HepG2 (cell line): Measurements from ENCODE around the gene ZDHHC14.

Experiments
- ATF1 ChIP-seq: IDR thresholded peaks from 2 replicates; pipeline ENCODE4 v1.6.1; 2016; ENCODE audit warnings: mild to moderate bottlenecking, control low read depth
- NR3C1 ChIP-seq: sonication (generic); formaldehyde crosslinking; IDR thresholded peaks from 2 replicates; pipeline ENCODE4 v1.4.0; 2020; ENCODE audit warnings: missing genetic modification reagents
- SIN3A ChIP-seq: IDR thresholded peaks from 2 replicates; pipeline ENCODE4 v1.6.1; 2011; ENCODE audit warnings: low read depth, mild to moderate bottlenecking, control low read depth, low read length, borderline replicate concordance
- SMAD1 ChIP-seq: sonication (generic); formaldehyde crosslinking; IDR thresholded peaks from 2 replicates; pipeline ENCODE4 v1.4.0; 2020; ENCODE audit warnings: missing genetic modification reagents, low read depth, mild to moderate bottlenecking, borderline replicate concordance
- SP2 ChIP-seq: sonication (generic); formaldehyde crosslinking; IDR thresholded peaks from 2 replicates; pipeline ENCODE4 v1.5.1; 2020; ENCODE audit warnings: mild to moderate bottlenecking, missing genetic modification reagents
- U2AF1 ChIP-seq: fragments of 200-400 bp; formaldehyde crosslinking; optimal IDR thresholded peaks from 2 replicates; pipeline ENCODE3; 2017; ENCODE audit warnings: mild to moderate bottlenecking, low read depth, low read length
- YY1 ChIP-seq: IDR thresholded peaks from 2 replicates; pipeline ENCODE4 v1.6.1; 2011; ENCODE audit warnings: low read length, low read depth, moderate library complexity, mild to moderate bottlenecking; ENCODE audit not compliant: insufficient read depth, insufficient replicate concordance
- ZFX ChIP-seq: sonication (generic); formaldehyde crosslinking; IDR thresholded peaks from 2 replicates; pipeline ENCODE4 v1.4.0; 2020; ENCODE audit warnings: mild to moderate bottlenecking, low read depth, missing genetic modification reagents, moderate library complexity
- ZNF83 ChIP-seq: sonication (generic); formaldehyde crosslinking; IDR thresholded peaks from 2 replicates; pipeline ENCODE4 v1.4.0; 2020; ENCODE audit warnings: missing genetic modification reagents, mild to moderate bottlenecking, borderline replicate concordance
- TF ChIP-seq, protein P1 (sequence below): conservative IDR thresholded peaks from 2 replicates; pipeline ENCODE4 v1.6.1; 2018; ENCODE audit warnings: missing genetic modification reagents
- TF ChIP-seq, protein P2 (sequence below): sonication (generic); formaldehyde crosslinking; IDR thresholded peaks from 2 replicates; pipeline ENCODE4 v1.8.1; 2023; ENCODE audit warnings: mild to moderate bottlenecking, missing genetic modification reagents

DNA sequence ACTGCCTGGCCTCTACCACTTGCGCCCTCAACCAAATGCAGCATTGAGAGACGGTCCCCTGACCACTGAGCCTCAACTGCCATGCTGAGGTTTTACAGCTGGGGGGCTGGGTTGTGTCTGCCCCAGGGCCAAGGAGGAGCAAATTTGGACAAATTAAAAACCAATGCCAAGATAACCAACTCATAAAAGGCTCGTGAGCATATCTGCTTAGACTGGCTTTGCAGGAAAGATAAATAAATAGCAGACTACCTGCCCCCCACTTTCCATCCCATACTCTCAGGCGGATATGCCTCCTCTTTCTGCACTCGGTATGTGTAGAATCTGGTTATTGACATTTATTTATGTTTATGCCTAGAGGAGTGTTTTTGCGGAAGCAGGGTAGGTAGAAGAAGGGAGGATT is 76.8 kb downstream of the ZDHHC14 start:
- TF ChIP-seq YY1: no peak
- TF ChIP-seq, protein P1, sequence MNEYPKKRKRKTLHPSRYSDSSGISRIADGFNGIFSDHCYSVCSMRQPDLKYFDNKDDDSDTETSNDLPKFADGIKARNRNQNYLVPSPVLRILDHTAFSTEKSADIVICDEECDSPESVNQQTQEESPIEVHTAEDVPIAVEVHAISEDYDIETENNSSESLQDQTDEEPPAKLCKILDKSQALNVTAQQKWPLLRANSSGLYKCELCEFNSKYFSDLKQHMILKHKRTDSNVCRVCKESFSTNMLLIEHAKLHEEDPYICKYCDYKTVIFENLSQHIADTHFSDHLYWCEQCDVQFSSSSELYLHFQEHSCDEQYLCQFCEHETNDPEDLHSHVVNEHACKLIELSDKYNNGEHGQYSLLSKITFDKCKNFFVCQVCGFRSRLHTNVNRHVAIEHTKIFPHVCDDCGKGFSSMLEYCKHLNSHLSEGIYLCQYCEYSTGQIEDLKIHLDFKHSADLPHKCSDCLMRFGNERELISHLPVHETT (CRISPR knock-in tag): no peak
- TF ChIP-seq SIN3A: no peak
- no peak for TF ChIP-seq ZFX
- TF ChIP-seq SP2: no peak
- no peak for TF ChIP-seq ATF1
- TF ChIP-seq U2AF1: no peak
- no peak for TF ChIP-seq SMAD1 (CRISPR knock-in tag)
- TF ChIP-seq ZNF83: no peak
- no peak for TF ChIP-seq NR3C1 (CRISPR knock-in tag)
- TF ChIP-seq, protein P2, sequence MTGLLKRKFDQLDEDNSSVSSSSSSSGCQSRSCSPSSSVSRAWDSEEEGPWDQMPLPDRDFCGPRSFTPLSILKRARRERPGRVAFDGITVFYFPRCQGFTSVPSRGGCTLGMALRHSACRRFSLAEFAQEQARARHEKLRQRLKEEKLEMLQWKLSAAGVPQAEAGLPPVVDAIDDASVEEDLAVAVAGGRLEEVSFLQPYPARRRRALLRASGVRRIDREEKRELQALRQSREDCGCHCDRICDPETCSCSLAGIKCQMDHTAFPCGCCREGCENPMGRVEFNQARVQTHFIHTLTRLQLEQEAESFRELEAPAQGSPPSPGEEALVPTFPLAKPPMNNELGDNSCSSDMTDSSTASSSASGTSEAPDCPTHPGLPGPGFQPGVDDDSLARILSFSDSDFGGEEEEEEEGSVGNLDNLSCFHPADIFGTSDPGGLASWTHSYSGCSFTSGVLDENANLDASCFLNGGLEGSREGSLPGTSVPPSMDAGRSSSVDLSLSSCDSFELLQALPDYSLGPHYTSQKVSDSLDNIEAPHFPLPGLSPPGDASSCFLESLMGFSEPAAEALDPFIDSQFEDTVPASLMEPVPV: no peak
